NCI-H1436 treated with DMSO at 0.1 percent for 48 hours (cell line): ENCODE data around the gene PDZRN4.
"Not testable (repeated sequence)": the region's sequence is repeated elsewhere in the genome, so short reads cannot be mapped to it uniquely, and the experiment has no call there.

ENCODE experiments used
- DNase-seq: peaks from one replicate; lab custom pipeline; 2025; lab: John Stamatoyannopoulos, UW

The PDZRN4 gene

DNA sequence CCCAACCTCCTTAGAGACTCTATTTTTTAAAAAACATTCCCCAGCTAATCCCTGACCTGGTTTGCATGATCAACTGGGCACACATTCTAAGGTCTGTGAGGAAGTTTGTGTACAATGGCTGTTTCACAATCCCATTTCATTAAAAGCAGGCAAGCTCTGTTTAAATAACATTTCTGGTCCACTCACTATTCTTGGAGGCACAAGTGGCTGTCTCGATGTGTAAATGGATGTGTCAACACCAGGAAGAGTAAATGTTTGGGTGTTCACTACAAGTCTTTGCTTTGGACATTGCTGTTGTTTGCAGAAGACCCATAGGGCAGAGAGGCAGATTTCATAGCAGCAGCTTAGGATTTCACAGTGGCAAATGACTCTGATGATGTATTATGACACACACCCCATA, 98.3 kb downstream of the PDZRN4 start:
- DNase-seq: no peak

DNA sequence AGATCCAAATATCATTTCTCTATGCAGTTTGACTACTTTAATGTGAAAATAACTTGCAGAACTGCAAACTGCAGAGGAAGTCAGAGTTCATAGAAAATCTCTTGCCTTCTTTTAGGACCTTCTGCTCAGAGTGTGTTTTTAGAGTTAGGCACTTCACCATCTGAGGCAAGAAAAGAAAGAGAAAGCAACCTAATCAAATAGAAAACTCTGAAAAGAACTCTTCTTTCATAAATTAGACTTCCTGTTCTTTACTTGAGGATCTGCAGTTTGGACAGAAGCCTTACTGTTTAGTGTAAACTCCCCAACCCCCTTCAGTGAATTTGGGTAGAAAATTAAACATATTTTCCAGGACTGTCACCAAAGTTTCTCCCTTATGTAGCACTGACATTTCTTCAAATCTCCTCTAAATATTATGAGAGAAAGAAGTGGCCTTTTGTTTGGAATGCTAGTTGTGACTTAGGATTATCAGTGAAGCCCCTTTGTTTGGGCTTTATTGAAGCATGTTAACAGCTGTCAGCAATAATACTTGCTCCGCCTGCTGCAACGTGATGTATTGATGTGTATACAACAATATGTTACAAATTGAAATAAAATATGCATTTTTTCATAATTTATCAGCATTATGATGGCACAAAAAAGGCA, 99.5 kb downstream of the PDZRN4 start:
- DNase-seq: no peak

DNA sequence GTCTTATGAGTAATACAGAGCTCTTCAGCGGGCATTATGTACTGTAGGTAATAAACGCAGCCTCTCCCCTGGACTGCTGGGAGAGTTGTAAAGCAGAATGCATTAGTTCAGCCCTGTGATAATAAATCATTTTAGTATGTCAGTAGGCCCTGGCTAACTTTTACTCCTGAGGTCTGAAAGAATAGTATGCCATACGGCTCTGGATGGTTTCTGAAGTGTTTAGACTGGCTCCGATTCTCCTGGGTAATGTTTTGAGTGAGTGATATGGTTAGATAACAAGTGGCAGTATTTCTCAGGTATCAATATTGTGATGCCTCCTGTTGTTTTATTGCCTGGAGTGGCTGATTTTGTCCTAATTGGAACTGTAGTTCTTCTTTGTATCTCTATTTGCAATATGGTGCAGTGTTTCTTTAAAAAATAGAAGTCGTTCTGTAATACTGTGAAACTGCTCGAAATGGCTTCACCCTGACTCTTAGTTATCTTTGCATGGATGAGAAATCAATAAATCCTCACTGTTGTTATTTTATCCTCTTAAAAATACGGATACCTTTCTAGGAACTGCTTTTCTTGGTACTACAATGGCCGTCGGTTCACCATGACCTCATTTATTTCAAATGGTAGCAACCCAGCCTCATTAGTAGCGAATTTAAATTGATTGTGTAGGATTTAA, 100.2 kb downstream of the PDZRN4 start:
- DNase-seq: no peak

GRCh38 chr12:41289501-41289900, 101.4 kb downstream of the PDZRN4 start:
- no peak for DNase-seq

- DNase-seq: no peak
Observed at GRCh38 chr12:41293011-41293410, 104.9 kb downstream of the PDZRN4 start.

- DNase-seq: no peak
Observed at GRCh38 chr12:41293461-41293860, 105.3 kb downstream of the PDZRN4 start.

GRCh38 chr12:41302979-41303403, 114.9 kb downstream of the PDZRN4 start:
- DNase-seq: no peak

- DNase-seq: no peak
Observed at GRCh38 chr12:41304526-41304925, 116.4 kb downstream of the PDZRN4 start.

DNA sequence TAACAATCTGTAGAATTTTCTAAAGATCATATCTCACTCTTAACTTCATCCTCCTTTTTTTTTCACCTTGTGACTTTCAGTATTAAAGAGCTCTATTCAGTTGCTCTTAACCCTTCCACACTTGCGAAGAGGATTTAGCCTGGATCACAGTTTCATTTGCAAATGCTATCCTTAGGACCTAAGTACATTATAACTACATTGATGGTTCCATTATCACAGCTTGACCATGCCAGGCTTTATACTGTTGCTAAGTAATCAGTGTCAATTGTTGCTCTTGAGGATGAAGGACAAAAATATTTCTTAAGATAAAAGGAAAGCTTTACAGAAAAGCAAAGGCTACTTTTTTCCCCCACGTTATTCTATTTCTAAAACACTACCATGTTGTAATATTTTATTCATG, 122.2 kb downstream of the PDZRN4 start:
- no peak for DNase-seq

- no peak for DNase-seq
Observed at GRCh38 chr12:41311883-41312282, 123.8 kb downstream of the PDZRN4 start.

GRCh38 chr12:41312451-41312850, 124.3 kb downstream of the PDZRN4 start:
- not testable (repeated sequence) for DNase-seq

DNA sequence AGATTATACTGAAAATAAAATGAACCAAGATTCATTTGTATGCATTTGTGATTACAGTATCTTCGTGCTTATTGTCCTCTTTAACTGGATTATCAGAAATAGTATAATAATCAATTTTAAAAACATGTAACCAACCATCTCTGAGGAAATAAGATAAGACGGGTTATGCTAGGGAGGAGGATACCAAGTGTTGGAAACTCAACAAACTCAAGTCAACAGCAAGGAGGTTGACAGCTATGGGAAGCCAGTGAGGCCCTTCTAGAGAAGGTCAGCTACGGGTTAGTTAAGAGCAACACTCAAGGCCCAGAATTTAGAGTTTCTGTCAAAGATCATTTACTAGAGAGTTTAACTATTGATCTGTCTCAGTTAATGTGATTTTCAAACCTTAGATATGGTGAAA, 137.2 kb downstream of the PDZRN4 start:
- DNase-seq: no peak

- no peak for DNase-seq
Observed at GRCh38 chr12:41327096-41327895, 139.2 kb downstream of the PDZRN4 start.

- no peak for DNase-seq
Observed at GRCh38 chr12:41333974-41334373, 145.9 kb downstream of the PDZRN4 start.

- DNase-seq: no peak
Observed at GRCh38 chr12:41334390-41334789, 146.3 kb downstream of the PDZRN4 start.

DNA sequence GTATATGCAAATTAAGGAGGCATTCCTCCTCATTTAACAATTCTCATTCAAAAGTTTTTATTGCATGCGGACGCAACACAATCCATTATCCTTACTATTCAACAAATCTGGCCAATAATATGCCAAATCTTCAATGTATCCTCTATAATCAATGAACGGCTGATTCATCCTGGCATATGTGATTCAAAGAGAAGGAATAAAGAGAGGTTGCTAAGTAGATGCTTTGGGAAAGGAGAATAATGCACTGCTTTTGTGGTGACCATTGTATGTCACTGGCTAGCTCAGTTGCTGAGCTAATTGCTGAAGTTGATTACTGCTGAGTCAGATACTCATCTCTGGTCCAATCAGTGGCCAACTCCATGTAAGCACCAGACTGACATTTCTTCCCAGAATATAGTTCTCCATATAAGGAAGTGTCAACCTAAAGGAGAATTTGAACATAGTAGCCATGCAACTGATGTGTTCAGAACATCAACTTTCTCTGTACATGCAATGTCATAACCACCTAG, 148.0 kb downstream of the PDZRN4 start:
- no peak for DNase-seq

DNA sequence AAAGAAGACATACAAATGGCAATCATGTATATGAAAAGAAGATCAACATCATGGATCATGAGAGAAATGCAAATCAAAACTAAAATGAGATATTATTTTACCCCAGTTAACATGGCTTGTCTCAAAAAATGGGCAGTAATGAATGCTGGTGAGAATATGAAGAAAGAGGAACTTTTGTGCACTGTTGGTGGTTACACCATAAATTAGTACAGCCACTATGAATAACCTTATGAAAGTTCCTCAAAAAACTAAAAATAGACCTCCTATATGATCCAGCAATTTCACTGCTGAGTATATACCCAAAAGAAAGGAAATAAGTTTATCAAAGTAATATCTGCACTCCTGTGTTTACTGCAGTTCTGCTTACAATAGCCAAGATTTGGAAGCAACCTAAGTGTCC, 151.7 kb downstream of the PDZRN4 start:
- no peak for DNase-seq

DNA sequence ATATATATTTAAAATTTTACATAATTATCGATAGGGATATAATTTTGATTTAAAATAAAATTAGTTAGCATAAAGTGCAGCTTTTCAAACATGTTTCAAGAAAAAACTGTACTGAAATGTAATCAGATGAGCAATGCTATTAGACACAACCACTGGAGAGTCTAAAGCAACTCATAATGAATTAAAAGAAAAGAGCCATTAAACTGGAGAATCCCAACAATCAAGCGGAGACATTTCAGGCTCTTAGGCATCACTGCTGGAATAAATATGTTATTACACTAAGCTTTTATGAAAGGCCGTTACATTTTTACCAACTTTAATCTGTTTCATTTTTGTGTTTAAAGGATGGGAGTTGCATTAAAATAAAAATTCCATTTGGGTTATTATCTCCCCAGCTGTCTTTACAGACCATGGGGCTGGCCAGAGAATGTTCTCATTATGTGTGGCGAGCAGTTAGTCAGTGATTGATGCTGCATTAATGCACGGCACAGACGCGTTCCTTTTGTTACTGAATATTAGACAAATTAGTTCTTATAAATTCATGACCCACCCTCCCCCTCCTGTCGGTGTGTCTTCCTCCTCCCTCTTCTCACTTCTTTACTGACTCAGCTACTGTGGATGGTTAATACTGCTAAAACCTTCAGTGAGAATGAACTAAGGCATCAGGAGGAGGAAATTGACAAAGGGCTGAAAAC, 156.8 kb downstream of the PDZRN4 start:
- DNase-seq: no peak

GRCh38 chr12:41348198-41348597, 160.1 kb downstream of the PDZRN4 start:
- DNase-seq: no peak

DNA sequence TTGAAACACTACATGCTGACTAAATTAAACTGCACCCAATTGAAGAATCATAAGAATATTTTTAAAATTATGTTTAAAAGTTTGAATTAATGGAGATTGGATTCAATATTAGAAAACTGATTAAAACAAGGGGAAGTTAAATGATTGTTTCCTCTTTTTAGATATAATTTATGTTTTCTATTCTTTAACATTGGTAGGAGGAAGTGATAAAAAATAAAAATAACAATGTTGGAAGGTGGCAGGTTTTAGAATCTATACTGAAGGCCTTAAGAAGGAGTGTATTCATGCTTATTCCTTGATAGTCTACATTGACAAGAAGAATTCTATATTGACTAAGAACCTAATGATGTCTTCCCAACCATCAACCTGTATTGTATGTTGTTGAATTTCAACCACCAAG, 168.1 kb downstream of the PDZRN4 start:
- DNase-seq: no peak

GRCh38 chr12:41361738-41362137, 173.6 kb downstream of the PDZRN4 start:
- no peak for DNase-seq

GRCh38 chr12:41362510-41362909, 174.4 kb downstream of the PDZRN4 start:
- no peak for DNase-seq
